H9 (cell line): ENCODE measurements around the gene SLC2A5. TPM values are rescaled to one million over a fixed set of nuclear protein-coding genes. Genes with fewer than 3 reads are reported as not detected.

ENCODE experiments used
- DNase-seq: peaks from one replicate; pipeline ENCODE4 v3.0.0-alpha.2; 2017
- H2AFZ ChIP-seq: one replicate; pipeline ENCODE4 v1.6.1; 2013; ENCODE audit warnings: mild to moderate bottlenecking, low read length, control low read depth, moderate library complexity
- H2AK5ac ChIP-seq: 2 replicates; pipeline ENCODE4 v1.6.1; 2013; ENCODE audit warnings: low read length, control low read depth, mixed read lengths; ENCODE audit not compliant: insufficient read length
- H2BK120ac ChIP-seq: one replicate; pipeline ENCODE4 v1.6.1; 2013; ENCODE audit warnings: low read depth, mild to moderate bottlenecking, low read length, control low read depth, inconsistent platforms; ENCODE audit not compliant: poor library complexity, severe bottlenecking
- H2BK12ac ChIP-seq: 2 replicates; pipeline ENCODE4 v1.6.1; 2013; ENCODE audit warnings: low read length, control low read depth, mixed read lengths, low read depth; ENCODE audit not compliant: insufficient read length
- H2BK15ac ChIP-seq: 2 replicates; pipeline ENCODE4 v1.6.1; 2013; ENCODE audit warnings: low read depth, low read length, control low read depth
- H2BK20ac ChIP-seq: one replicate; pipeline ENCODE4 v1.6.1; 2013; ENCODE audit warnings: low read depth, mild to moderate bottlenecking, low read length, control low read depth, inconsistent platforms; ENCODE audit not compliant: poor library complexity, severe bottlenecking
- H2BK5ac ChIP-seq: 2 replicates; pipeline ENCODE4 v1.6.1; 2013; ENCODE audit warnings: low read length, control low read depth, mixed read lengths; ENCODE audit not compliant: insufficient read length
- H3K14ac ChIP-seq: 2 replicates; pipeline ENCODE4 v1.6.1; 2013; ENCODE audit warnings: low read length, control low read depth; ENCODE audit not compliant: insufficient read depth
- H3K18ac ChIP-seq: 2 replicates; pipeline ENCODE4 v1.6.1; 2013; ENCODE audit warnings: low read depth, mild to moderate bottlenecking, mixed read lengths, low read length, control low read depth; ENCODE audit not compliant: insufficient read length
- H3K23ac ChIP-seq: 2 replicates; pipeline ENCODE4 v1.6.1; 2013; ENCODE audit warnings: low read length, control low read depth, mixed read lengths, low read depth; ENCODE audit not compliant: insufficient read length
- H3K23me2 ChIP-seq: 2 replicates; pipeline ENCODE4 v1.6.1; 2013; ENCODE audit warnings: low read depth, mild to moderate bottlenecking, mixed read lengths, low read length, control low read depth; ENCODE audit not compliant: insufficient read length, poor library complexity, severe bottlenecking
- H3K27ac ChIP-seq: 2 replicates; pipeline ENCODE4 v1.5.1; 2013; ENCODE audit warnings: low read length, control low read depth, mixed read lengths, low read depth; ENCODE audit not compliant: insufficient read length
- H3K27me3 ChIP-seq: 2 replicates; pipeline ENCODE4 v1.6.1; 2013; ENCODE audit warnings: low read length, control low read depth, inconsistent platforms; ENCODE audit not compliant: insufficient read depth
- H3K4ac ChIP-seq: 2 replicates; pipeline ENCODE4 v1.6.1; 2013; ENCODE audit warnings: low read depth, mild to moderate bottlenecking, control low read depth, inconsistent platforms, low read length, moderate library complexity
- H3K4me1 ChIP-seq: 2 replicates; pipeline ENCODE4 v1.6.1; 2013; ENCODE audit warnings: low read length, control low read depth, inconsistent platforms; ENCODE audit not compliant: insufficient read depth
- H3K4me2 ChIP-seq: 2 replicates; pipeline ENCODE4 v1.6.1; 2013; ENCODE audit warnings: low read length, control low read depth, mixed read lengths; ENCODE audit not compliant: insufficient read length, insufficient read depth
- H3K56ac ChIP-seq: 2 replicates; pipeline ENCODE4 v1.6.1; 2013; ENCODE audit warnings: low read depth, mild to moderate bottlenecking, mixed read lengths, low read length, control low read depth; ENCODE audit not compliant: insufficient read length
- H3K79me1 ChIP-seq: 2 replicates; pipeline ENCODE4 v1.6.1; 2013; ENCODE audit warnings: low read depth, mild to moderate bottlenecking, moderate library complexity, low read length, control low read depth, inconsistent platforms; ENCODE audit not compliant: insufficient read depth, poor library complexity, severe bottlenecking
- H3K79me2 ChIP-seq: 2 replicates; pipeline ENCODE4 v1.6.1; 2013; ENCODE audit warnings: low read length, control low read depth, inconsistent platforms; ENCODE audit not compliant: insufficient read depth
- H3K9ac ChIP-seq: 2 replicates; pipeline ENCODE4 v1.6.1; 2013; ENCODE audit warnings: low read length, control low read depth, mixed read lengths; ENCODE audit not compliant: insufficient read length; ENCODE audit errors: extremely low read depth
- H3K9me3 ChIP-seq: one replicate; pipeline ENCODE4 v1.6.1; 2013; ENCODE audit warnings: low read depth, low read length, inconsistent platforms; ENCODE audit not compliant: control insufficient read depth
- H3T11ph ChIP-seq: one replicate; pipeline ENCODE4 v1.6.1; 2013; ENCODE audit warnings: mild to moderate bottlenecking, low read length, control low read depth, inconsistent platforms
- H4K20me1 ChIP-seq: one replicate; pipeline ENCODE4 v1.6.1; 2013; ENCODE audit not compliant: control insufficient read depth, insufficient read length, insufficient read depth
- H4K5ac ChIP-seq: 2 replicates; pipeline ENCODE4 v1.6.1; 2013; ENCODE audit warnings: low read depth, mild to moderate bottlenecking, mixed read lengths, low read length, control low read depth; ENCODE audit not compliant: insufficient read length
- H4K8ac ChIP-seq: replicated peaks from 2 replicates; pipeline ENCODE4 v1.6.1; 2013; ENCODE audit warnings: low read length, control low read depth, mixed read lengths, low read depth; ENCODE audit not compliant: insufficient read length
- H4K91ac ChIP-seq: 2 replicates; pipeline ENCODE4 v1.6.1; 2013; ENCODE audit warnings: low read depth, mild to moderate bottlenecking, moderate library complexity, mixed read lengths, low read length, control low read depth; ENCODE audit not compliant: insufficient read length
- H3K27ac Mint-ChIP-seq, 3 experiments: 2 replicates in 2 of 3; 3 replicates in 1 of 3; pipeline ENCODE4 v1.8.0; 2020 to 2021; ENCODE audit warnings: mixed read lengths in 3 of 3, mild to moderate bottlenecking in 1 of 3, moderate library complexity in 1 of 3
- H3K27me3 Mint-ChIP-seq: 2 replicates; pipeline ENCODE4 v1.8.0; 2021; ENCODE audit warnings: low read depth, mild to moderate bottlenecking, moderate library complexity, mixed read lengths
- H3K36me3 Mint-ChIP-seq, 3 experiments: 2 replicates in 2 of 3; 3 replicates in 1 of 3; pipeline ENCODE4 v1.8.0; 2020 to 2021; ENCODE audit warnings: low read depth in 3 of 3, mixed read lengths in 3 of 3; ENCODE audit not compliant: insufficient read depth in 1 of 3
- H3K4me1 Mint-ChIP-seq, 2 experiments: 2 replicates each; pipeline ENCODE4 v1.8.0; 2020; ENCODE audit warnings: mixed read lengths in 2 of 2
- H3K4me3 Mint-ChIP-seq, 2 experiments: 2 replicates in 1 of 2; 3 replicates in 1 of 2; pipeline ENCODE4 v1.8.0; 2020 to 2021; ENCODE audit warnings: mild to moderate bottlenecking in 2 of 2, mixed read lengths in 2 of 2, moderate library complexity in 1 of 2
- H3K9me3 Mint-ChIP-seq, 2 experiments: 2 replicates in 1 of 2; 3 replicates in 1 of 2; pipeline ENCODE4 v1.8.0; 2020; ENCODE audit warnings: mild to moderate bottlenecking in 2 of 2, mixed read lengths in 2 of 2, moderate library complexity in 1 of 2
- CTCF ChIP-seq: fragments of 200-600 bp; sonication (generic); conservative IDR thresholded peaks from 3 replicates; pipeline ENCODE4 v1.8.0; 2021; ENCODE audit warnings: antibody characterized with exemption, mild to moderate bottlenecking
- WGBS: extraction: QIAGEN DNeasy Blood & Tissue Kit; methylation state at CpG from one replicate; pipeline ENCODE4 v1.1.7; 2013; ENCODE audit warnings: missing lambda C conversion rate, low lambda C conversion rate, mixed read lengths; ENCODE audit not compliant: insufficient read length; ENCODE audit errors: extremely low coverage; 5-methylcytosine and 5-hydroxymethylcytosine counted together
- long read RNA-seq: library from polyadenylated mRNA; unstranded; transcript quantifications from one replicate; pipeline ENCODE4 v2.0.0, GENCODE V29; 2020
- total RNA-seq: library from RNA; stranded (reverse); gene quantifications from 2 replicates; pipeline ENCODE4 v1.2.1, GENCODE V29; 2021

The SLC2A5 gene
- not detected in 2 replicates for total RNA-seq
- long read RNA-seq: 0 reads

GRCh38 chr1:9069326-9070100 lies at the start of gene SLC2A5:
Gene SLC2A5 (minus strand): TSS chr1:9069635. CDS start chr1:9069536, 99 bp downstream.
- no peak within 1 kb of the TSS for H2BK20ac ChIP-seq
- H3K4me2 ChIP-seq: no peak within 1 kb of the TSS
- no peaks in the 10 kb centered on the region for H3K23me2 ChIP-seq
- no peaks in the 10 kb centered on the region for H3K79me1 ChIP-seq
- no peak within 1 kb of the TSS for H4K8ac ChIP-seq
- no peak within 1 kb of the TSS for H2BK15ac ChIP-seq
- DNase-seq: no peak
- no peak within 1 kb of the TSS for H3K9ac ChIP-seq
- Mint-ChIP-seq H3K4me1 (peaks cover 13 to 20% of the 10 kb centered on the region in 2 experiments), H3K9me3 (no peaks in the 10 kb centered on the region), H3K27ac (peak within 1 kb of the TSS in 2 of 3 experiments; percentile 66 to 93; a peak in 5 of 7 replicates), H3K36me3 (no peaks in the 10 kb centered on the region; a peak in 1 of 7 replicates), H3K27me3 (peaks cover 2% of the 10 kb centered on the region; the same call in 1 of the 2 replicates), H3K4me3 (no peak within 1 kb of the TSS; a peak in 2 of 5 replicates)
- no peaks in the 10 kb centered on the region for H3K79me2 ChIP-seq
- no peak within 1 kb of the TSS for H3K18ac ChIP-seq
- H3K4ac ChIP-seq: no peak within 1 kb of the TSS
- H2AFZ ChIP-seq: no peak within 1 kb of the TSS
- H3K14ac ChIP-seq: no peak within 1 kb of the TSS
- H2BK120ac ChIP-seq: no peak within 1 kb of the TSS
- H4K5ac ChIP-seq: no peak within 1 kb of the TSS
- H3K4me1 ChIP-seq: no peaks in the 10 kb centered on the region; the same call in 1 of the 2 replicates
- H3K23ac ChIP-seq: no peak within 1 kb of the TSS
- no peak within 1 kb of the TSS for H2BK12ac ChIP-seq
- H3T11ph ChIP-seq: no peak within 1 kb of the TSS
- H3K27ac ChIP-seq: no peak within 1 kb of the TSS
- no peak for TF ChIP-seq CTCF
- H4K91ac ChIP-seq: no peak within 1 kb of the TSS
- H2AK5ac ChIP-seq: no peak within 1 kb of the TSS
- H2BK5ac ChIP-seq: no peak within 1 kb of the TSS
- no peak within 1 kb of the TSS for H3K56ac ChIP-seq
- no peaks in the 10 kb centered on the region for H4K20me1 ChIP-seq
- no CpG with 5 or more reads among the region's 8 CpGs for WGBS
- H3K9me3 ChIP-seq: no peaks in the 10 kb centered on the region
- H3K27me3 ChIP-seq: no peaks in the 10 kb centered on the region
